Naive thymus-derived CD4-positive, alpha-beta T cell (primary cell): ENCODE data around the gene CNTN5. TPM values are rescaled to one million over a fixed set of nuclear protein-coding genes. Genes with fewer than 3 reads are reported as not detected.

Experiments used
- ATAC-seq: fragments of 150-1000 bp; cut with Tn5 transposase; 2 replicates; pipeline ENCODE4 v1.10.0; 2021; ENCODE audit warnings: mild to moderate bottlenecking, moderate library complexity
- CTCF ChIA-PET: fragments of 350-600 bp; sonication (Branson Sonifier 250); formaldehyde crosslinking; loops from one replicate; lab custom pipeline; 2021; ENCODE audit warnings: antibody characterized with exemption; lab: Charles Lee
- POLR2A ChIA-PET: fragments of 350-600 bp; sonication (Branson Sonifier 250); formaldehyde crosslinking; loops from one replicate; lab custom pipeline; 2021; ENCODE audit warnings: antibody characterized with exemption, inconsistent platforms; lab: Charles Lee
- DNase-seq, 9 donors: peaks; one replicate each; pipeline versions ENCODE4 v3.0.0 to v3.0.0-alpha.2; 2020 to 2022; ENCODE audit warnings: mixed read lengths in 1 of 9
- H3K27ac ChIP-seq: one replicate; pipeline ENCODE4 v1.7.0; 2013; ENCODE audit warnings: mild to moderate bottlenecking, low read depth, low read length, moderate library complexity
- H3K27me3 ChIP-seq, 2 donors: one replicate each; pipeline ENCODE4 v1.7.0; 2013; ENCODE audit warnings: low read length in 2 of 2, mild to moderate bottlenecking in 2 of 2, moderate library complexity in 2 of 2; ENCODE audit not compliant: control insufficient read depth in 2 of 2, insufficient read depth in 2 of 2
- H3K36me3 ChIP-seq, 3 experiments: 1 replicate in 2 of 3; 2 replicates in 1 of 3; pipeline ENCODE4 v1.7.0; 2013; ENCODE audit warnings: low read length in 3 of 3, mild to moderate bottlenecking in 3 of 3, moderate library complexity in 1 of 3; ENCODE audit not compliant: insufficient read depth in 3 of 3, control insufficient read depth in 2 of 3
- H3K4me1 ChIP-seq, 2 donors: one replicate each; pipeline ENCODE4 v1.7.0; 2013; ENCODE audit warnings: low read length in 2 of 2, mild to moderate bottlenecking in 2 of 2, moderate library complexity in 1 of 2; ENCODE audit not compliant: control insufficient read depth in 2 of 2, insufficient read depth in 2 of 2
- H3K4me3 ChIP-seq: 2 replicates; pipeline ENCODE4 v1.7.0; 2013; ENCODE audit warnings: mild to moderate bottlenecking, low read length
- H3K9me3 ChIP-seq, 3 experiments: 1 replicate in 2 of 3; 2 replicates in 1 of 3; pipeline ENCODE4 v1.7.0; 2013; ENCODE audit warnings: low read length in 3 of 3; ENCODE audit not compliant: control insufficient read depth in 2 of 3
- H3K27ac Mint-ChIP-seq, 9 donors: one replicate each; pipeline ENCODE4 v1.8.0; 2020 to 2022; ENCODE audit warnings: mixed read lengths in 9 of 9, mild to moderate bottlenecking in 8 of 9, moderate library complexity in 5 of 9, inconsistent platforms in 2 of 9
- H3K27me3 Mint-ChIP-seq, 5 donors: one replicate each; pipeline ENCODE4 v1.8.0; 2021 to 2022; ENCODE audit warnings: mixed read lengths in 5 of 5, mild to moderate bottlenecking in 1 of 5
- H3K36me3 Mint-ChIP-seq, 5 donors: one replicate each; pipeline ENCODE4 v1.8.0; 2020 to 2022; ENCODE audit warnings: mixed read lengths in 5 of 5, mild to moderate bottlenecking in 3 of 5, inconsistent platforms in 1 of 5
- H3K4me1 Mint-ChIP-seq, 7 donors: one replicate each; pipeline ENCODE4 v1.8.0; 2020 to 2022; ENCODE audit warnings: mixed read lengths in 7 of 7, mild to moderate bottlenecking in 3 of 7, inconsistent platforms in 1 of 7
- H3K4me3 Mint-ChIP-seq, 10 donors: one replicate each; pipeline ENCODE4 v1.8.0; 2020 to 2022; ENCODE audit warnings: mild to moderate bottlenecking in 10 of 10, mixed read lengths in 10 of 10, moderate library complexity in 6 of 10, inconsistent platforms in 2 of 10
- H3K9me3 Mint-ChIP-seq, 11 donors: one replicate each; pipeline ENCODE4 v1.8.0; 2020 to 2022; ENCODE audit warnings: mixed read lengths in 11 of 11, mild to moderate bottlenecking in 4 of 11, inconsistent platforms in 1 of 11, moderate library complexity in 1 of 11
- intact Hi-C, 2 donors: fragments of 100-400 bp; cut with micrococcal nuclease; formaldehyde crosslinking; loops; one replicate each; pipeline ENCODE4 v1.15.1; 2023
- polyA plus RNA-seq, 2 donors: library from polyadenylated mRNA; unstranded; fragments of 300-500 nt; fragmentation: Illumina TruSeq; gene quantifications; one replicate each; pipeline ENCODE4 v1.2.3, GENCODE V29; 2021
- total RNA-seq, 6 experiments: library from RNA in 5 of 6; stranded (reverse) in 5 of 6; gene quantifications; 1 replicate in 5 of 6; 2 replicates in 1 of 6; pipeline ENCODE4 v1.2.3 and lab custom pipeline; 2021 to 2026

The CNTN5 gene
- total and polyA plus RNA-seq, 7 experiments from 2014 or later: not detected

DNA sequence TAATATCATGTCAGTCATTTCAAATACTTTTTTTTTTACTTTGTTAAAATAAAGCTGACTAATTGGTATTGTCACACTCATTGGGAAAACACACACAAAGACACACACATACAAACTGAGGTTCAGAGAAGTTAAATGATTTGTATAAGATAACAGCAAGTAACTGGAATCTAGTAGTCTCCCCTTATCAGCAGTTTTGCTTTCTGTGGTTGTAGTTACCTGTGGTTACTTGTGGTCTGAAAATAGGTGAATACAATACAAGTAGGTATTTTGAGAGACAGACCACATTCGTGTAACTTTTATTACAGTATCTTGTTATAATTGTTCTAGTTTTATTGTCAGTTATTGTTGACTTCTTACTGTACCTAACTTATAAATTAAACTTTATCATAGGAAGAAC lies 610.9 kb downstream of the CNTN5 start:
- Mint-ChIP-seq H3K36me3 (no peaks in the 10 kb centered on the region), H3K4me3 (no peak overlapping the region), H3K9me3 (peaks cover 0 to 10% (median 3%) of the 10 kb centered on the region in 11 donors), H3K4me1 (no peaks in the 10 kb centered on the region), H3K27me3 (no peaks in the 10 kb centered on the region), H3K27ac (no peak overlapping the region)
- intact Hi-C loops: no loop called here
- no peak overlapping the region for H3K4me3 ChIP-seq
- ChIA-PET CTCF (no interaction called here), POLR2A (no interaction called here)
- no peak overlapping the region for H3K27ac ChIP-seq
- H3K27me3 ChIP-seq: no peaks in the 10 kb centered on the region
- no peaks in the 10 kb centered on the region for H3K36me3 ChIP-seq
- DNase-seq (no peak), ATAC-seq (no peak)
- no peaks in the 10 kb centered on the region for H3K4me1 ChIP-seq
- H3K9me3 ChIP-seq: no peaks in the 10 kb centered on the region

DNA sequence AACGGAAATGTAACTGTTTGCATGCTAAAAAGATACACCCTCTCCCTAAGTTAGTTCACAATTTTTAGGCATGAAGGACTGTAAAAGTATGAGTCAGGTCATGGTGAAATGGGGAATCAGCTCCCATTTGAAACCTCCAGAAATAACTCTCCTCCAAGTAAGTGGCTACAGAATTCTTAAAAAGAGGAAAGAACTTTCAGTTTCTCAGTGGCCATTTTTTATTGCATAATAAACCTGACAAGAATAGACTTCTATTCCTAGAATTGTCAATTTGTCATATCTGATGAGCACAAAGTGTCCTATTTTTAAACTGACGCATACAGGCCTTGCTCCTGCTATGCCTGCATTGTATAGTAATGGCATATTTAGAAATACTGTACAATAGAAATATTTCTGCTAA lies 612.2 kb downstream of the CNTN5 start:
- CTCF ChIA-PET: no interaction called here
- intact Hi-C loops: no loop called here
- no peak overlapping the region for H3K27ac Mint-ChIP-seq

DNA sequence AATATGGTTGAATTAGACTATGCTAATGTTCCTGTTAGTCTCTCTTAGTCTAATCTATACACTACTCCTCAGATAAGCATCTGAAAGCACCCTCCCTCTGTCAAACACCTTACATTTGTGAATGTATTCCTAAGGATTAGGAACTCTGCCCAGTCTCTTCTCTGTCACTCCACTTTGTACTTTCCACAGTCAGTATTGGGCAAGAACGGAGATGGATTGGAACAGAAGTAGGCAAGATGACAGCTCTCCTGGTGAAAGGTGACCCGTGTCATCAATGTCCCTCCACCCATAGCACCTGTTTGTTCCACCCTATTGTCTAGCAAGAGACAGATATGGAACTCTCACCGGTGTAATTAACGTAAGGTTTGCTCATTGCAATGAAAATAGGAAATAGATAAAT lies 613.8 kb downstream of the CNTN5 start:
- H3K27ac Mint-ChIP-seq: no peak overlapping the region
- no peak for ATAC-seq
- no peaks in the 10 kb centered on the region for H3K4me1 ChIP-seq
- no peak overlapping the region for H3K4me3 Mint-ChIP-seq
- intact Hi-C loops: no loop called here
- H3K36me3 ChIP-seq: no peaks in the 10 kb centered on the region
- H3K9me3 Mint-ChIP-seq: peaks cover 0 to 13% (median 5%) of the 10 kb centered on the region in 11 donors
- H3K4me3 ChIP-seq: no peak overlapping the region
- H3K27ac ChIP-seq: no peak overlapping the region
- H3K9me3 ChIP-seq: no peaks in the 10 kb centered on the region
- no peaks in the 10 kb centered on the region for H3K27me3 Mint-ChIP-seq
- DNase-seq: no peak
- CTCF ChIA-PET: no interaction called here
- H3K27me3 ChIP-seq: no peaks in the 10 kb centered on the region
- no peaks in the 10 kb centered on the region for H3K4me1 Mint-ChIP-seq
- POLR2A ChIA-PET: no interaction called here
- H3K36me3 Mint-ChIP-seq: no peaks in the 10 kb centered on the region

More for the DNA sequence above, 612.2 kb downstream of the CNTN5 start:
- no peaks in the 10 kb centered on the region for H3K36me3 Mint-ChIP-seq
- Histone ChIP-seq H3K9me3 (no peaks in the 10 kb centered on the region), H3K27me3 (no peaks in the 10 kb centered on the region), H3K36me3 (no peaks in the 10 kb centered on the region), H3K4me3 (no peak overlapping the region), H3K4me1 (no peaks in the 10 kb centered on the region), H3K27ac (no peak overlapping the region)
- H3K4me1 Mint-ChIP-seq: no peaks in the 10 kb centered on the region
- ATAC-seq (no peak), DNase-seq (no peak)
- POLR2A ChIA-PET: no interaction called here
- H3K27me3 Mint-ChIP-seq: no peaks in the 10 kb centered on the region
- no peak overlapping the region for H3K4me3 Mint-ChIP-seq
- H3K9me3 Mint-ChIP-seq: peaks cover 0 to 13% (median 3%) of the 10 kb centered on the region in 11 donors

DNA sequence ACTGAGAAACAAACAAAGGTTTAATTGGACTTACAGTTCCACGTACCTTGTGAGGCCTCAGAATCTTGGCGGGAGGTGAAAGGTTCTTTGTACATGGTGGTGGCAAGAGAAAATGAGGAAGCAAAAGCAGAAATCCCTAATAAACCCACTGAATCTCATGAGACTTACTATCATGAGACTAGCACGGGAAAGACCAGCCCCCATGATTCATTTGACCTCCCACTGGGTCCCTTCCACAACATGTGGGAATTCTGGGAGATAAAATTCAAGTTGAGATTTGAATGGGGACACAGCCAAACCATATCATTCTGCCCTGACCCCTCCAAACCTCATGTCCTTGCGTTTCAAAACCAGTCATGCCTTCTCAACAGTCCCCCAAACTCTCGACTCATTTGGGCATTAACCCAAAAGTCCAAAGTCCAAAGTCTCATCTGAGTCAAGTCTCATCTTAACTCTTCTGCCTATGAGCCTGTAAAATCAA lies 617.4 kb downstream of the CNTN5 start:
- ChIA-PET CTCF (no interaction called here), POLR2A (no interaction called here)
- Mint-ChIP-seq H3K36me3 (no peaks in the 10 kb centered on the region), H3K4me3 (no peak overlapping the region), H3K27me3 (no peaks in the 10 kb centered on the region), H3K9me3 (peaks cover 0 to 22% (median 7%) of the 10 kb centered on the region in 11 donors), H3K27ac (no peak overlapping the region), H3K4me1 (no peaks in the 10 kb centered on the region)
- Histone ChIP-seq H3K9me3 (no peaks in the 10 kb centered on the region), H3K27ac (no peak overlapping the region), H3K27me3 (no peaks in the 10 kb centered on the region), H3K4me1 (no peaks in the 10 kb centered on the region), H3K4me3 (no peak overlapping the region), H3K36me3 (no peaks in the 10 kb centered on the region)
- intact Hi-C loops: no loop called here
- DNase-seq (no peak), ATAC-seq (no peak)

DNA sequence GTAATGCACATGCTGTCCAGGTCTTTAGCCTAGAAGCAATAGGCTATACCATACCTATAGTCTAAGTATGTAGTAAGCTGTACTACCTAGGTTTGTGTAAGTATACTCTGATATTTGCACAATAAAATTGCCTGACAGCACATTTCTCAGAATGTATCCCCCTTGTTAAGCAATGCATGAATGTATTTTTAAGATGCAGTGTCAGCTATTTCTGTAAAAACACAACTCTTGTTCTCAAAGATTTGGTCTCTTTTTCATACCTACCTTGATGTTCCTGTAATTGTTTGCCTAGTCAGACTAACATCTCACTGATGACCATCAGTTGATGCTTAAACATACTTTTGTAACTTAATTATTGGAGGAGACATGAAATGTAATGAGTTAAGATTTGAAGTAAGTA lies 619.9 kb downstream of the CNTN5 start:
- no peaks in the 10 kb centered on the region for H3K4me1 ChIP-seq
- intact Hi-C loops: no loop called here
- DNase-seq (no peak), ATAC-seq (no peak)
- Mint-ChIP-seq H3K27me3 (no peaks in the 10 kb centered on the region), H3K9me3 (peaks cover 0 to 24% (median 7%) of the 10 kb centered on the region in 11 donors), H3K4me3 (no peak overlapping the region), H3K36me3 (no peaks in the 10 kb centered on the region), H3K4me1 (no peaks in the 10 kb centered on the region), H3K27ac (no peak overlapping the region)
- POLR2A ChIA-PET: no interaction called here
- no peak overlapping the region for H3K27ac ChIP-seq
- no peaks in the 10 kb centered on the region for H3K27me3 ChIP-seq
- H3K9me3 ChIP-seq: no peaks in the 10 kb centered on the region
- H3K36me3 ChIP-seq: no peaks in the 10 kb centered on the region
- CTCF ChIA-PET: no interaction called here
- H3K4me3 ChIP-seq: no peak overlapping the region

DNA sequence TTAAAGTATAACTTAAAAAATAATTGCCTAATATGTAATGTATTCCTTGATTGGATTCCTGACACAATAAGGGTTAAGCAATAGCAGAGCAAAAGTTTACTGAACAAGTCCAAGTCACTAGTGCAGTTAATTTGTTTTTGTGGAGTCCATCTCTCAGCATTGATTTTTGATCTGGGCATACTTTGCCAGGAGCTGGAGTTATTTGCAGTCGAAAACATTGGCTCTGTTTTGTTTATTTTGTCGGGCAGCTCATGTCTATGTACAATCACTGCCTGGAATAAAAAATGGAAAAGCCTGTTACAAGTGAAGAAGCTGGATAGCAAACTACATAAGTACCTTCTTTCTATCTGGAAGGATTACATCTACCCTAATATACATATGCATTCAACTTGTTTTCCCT lies 625.2 kb downstream of the CNTN5 start:
- DNase-seq (no peak), ATAC-seq (no peak)
- no peaks in the 10 kb centered on the region for H3K27me3 ChIP-seq
- Mint-ChIP-seq H3K36me3 (no peaks in the 10 kb centered on the region), H3K4me3 (no peak overlapping the region), H3K27me3 (no peaks in the 10 kb centered on the region), H3K9me3 (peaks cover under 1 to 13% (median 7%) of the 10 kb centered on the region in 11 donors), H3K27ac (no peak overlapping the region), H3K4me1 (no peaks in the 10 kb centered on the region)
- H3K9me3 ChIP-seq: no peaks in the 10 kb centered on the region
- H3K36me3 ChIP-seq: no peaks in the 10 kb centered on the region
- ChIA-PET CTCF (no interaction called here), POLR2A (no interaction called here)
- H3K4me1 ChIP-seq: no peaks in the 10 kb centered on the region
- intact Hi-C loops: no loop called here
- H3K4me3 ChIP-seq: no peak overlapping the region
- no peak overlapping the region for H3K27ac ChIP-seq

DNA sequence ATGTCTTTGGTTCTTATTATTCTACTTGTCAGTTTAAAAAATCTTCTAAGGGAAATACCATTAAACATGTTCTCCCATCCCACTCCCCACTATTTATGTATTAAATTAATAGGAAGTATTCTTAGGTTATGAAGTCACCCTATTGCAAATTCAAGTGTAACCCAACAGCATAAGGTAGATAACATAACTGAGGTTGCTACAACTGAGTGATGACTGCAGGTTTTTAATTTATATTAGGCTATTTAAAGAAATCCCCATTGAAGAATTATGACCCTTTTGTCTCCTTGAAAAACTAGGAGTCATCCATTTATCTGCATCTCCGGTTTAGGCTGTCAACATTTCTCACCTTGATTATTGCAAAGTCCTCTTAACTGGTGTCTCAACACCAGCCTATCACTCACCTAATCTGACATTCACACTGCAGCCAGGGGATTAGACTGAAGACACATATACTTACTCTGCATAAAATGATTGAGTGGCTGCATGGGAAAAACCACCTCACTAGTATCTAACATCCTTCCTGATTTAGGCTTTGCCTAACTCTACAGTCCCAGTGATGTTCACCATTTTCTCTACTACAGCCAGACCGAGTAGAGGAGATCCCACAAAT lies 649.4 kb downstream of the CNTN5 start:
- no peak overlapping the region for H3K4me3 ChIP-seq
- Mint-ChIP-seq H3K27ac (no peak overlapping the region), H3K36me3 (peaks cover 0 to 7% (median 0%) of the 10 kb centered on the region in 5 donors), H3K27me3 (no peaks in the 10 kb centered on the region), H3K4me3 (no peak overlapping the region), H3K4me1 (no peaks in the 10 kb centered on the region), H3K9me3 (peaks cover under 1 to 27% (median 9%) of the 10 kb centered on the region in 11 donors)
- H3K27me3 ChIP-seq: no peaks in the 10 kb centered on the region
- no peak overlapping the region for H3K27ac ChIP-seq
- ATAC-seq: no peak
- no peaks in the 10 kb centered on the region for H3K4me1 ChIP-seq
- H3K9me3 ChIP-seq: peaks cover 0 to 8% (median 0%) of the 10 kb centered on the region in 3 experiments
- ChIA-PET POLR2A (no interaction called here), CTCF (no interaction called here)
- H3K36me3 ChIP-seq: no peaks in the 10 kb centered on the region
- DNase-seq: no peak
- intact Hi-C loops: no loop called here
